Glutamatergic neuron (in vitro differentiated cells): ENCODE data around the gene CFAP53. TPM values are rescaled to one million over a fixed set of nuclear protein-coding genes. Genes with fewer than 3 reads are reported as not detected.
A peak's percentile ranks its signal among the peaks of the same experiment; 100 is the strongest.

ENCODE experiments used
- DNase-seq: peaks from one replicate; pipeline ENCODE4 v3.0.0; 2022
- H3K27ac Mint-ChIP-seq: one replicate; pipeline ENCODE4 v1.8.0; 2020; ENCODE audit warnings: mild to moderate bottlenecking, mixed read lengths, inconsistent platforms; ENCODE audit not compliant: unreplicated experiment
- H3K27me3 Mint-ChIP-seq: one replicate; pipeline ENCODE4 v1.8.0; 2020; ENCODE audit warnings: mild to moderate bottlenecking, moderate library complexity, mixed read lengths, inconsistent platforms; ENCODE audit not compliant: unreplicated experiment
- H3K36me3 Mint-ChIP-seq: one replicate; pipeline ENCODE4 v1.8.0; 2020; ENCODE audit warnings: mild to moderate bottlenecking, mixed read lengths, inconsistent platforms; ENCODE audit not compliant: unreplicated experiment
- H3K4me1 Mint-ChIP-seq: one replicate; pipeline ENCODE4 v1.8.0; 2020; ENCODE audit warnings: mild to moderate bottlenecking, low read depth, mixed read lengths, inconsistent platforms; ENCODE audit not compliant: unreplicated experiment
- H3K4me3 Mint-ChIP-seq: one replicate; pipeline ENCODE4 v1.8.0; 2020; ENCODE audit warnings: mild to moderate bottlenecking, mixed read lengths, inconsistent platforms; ENCODE audit not compliant: unreplicated experiment
- H3K9me3 Mint-ChIP-seq: one replicate; pipeline ENCODE4 v1.8.0; 2020; ENCODE audit warnings: mild to moderate bottlenecking, moderate library complexity, mixed read lengths, inconsistent platforms; ENCODE audit not compliant: unreplicated experiment
- CTCF ChIP-seq: fragments of 200-600 bp; sonication (generic); IDR thresholded peaks from one replicate; pipeline ENCODE4 v1.5.0; 2021; ENCODE audit not compliant: partially characterized antibody, unreplicated experiment
- long read RNA-seq: library from polyadenylated mRNA; unstranded; transcript quantifications from one replicate; pipeline ENCODE4 v2.0.0, GENCODE V29; 2020; ENCODE audit not compliant: unreplicated experiment
- total RNA-seq: library from RNA; stranded (reverse); fragmentation: NEBNext Ultra II Directional; extraction: Animal tissue kit (Norgen Biotek cat#: 25700); gene quantifications from one replicate; pipeline ENCODE4 v1.2.1, GENCODE V29; 2021; ENCODE audit not compliant: unreplicated experiment

The CFAP53 gene
- total RNA-seq = 0.22 TPM
- long read RNA-seq = 0 reads

- Mint-ChIP-seq H3K27ac (no peak within 1 kb of the TSS), H3K9me3 (no peaks in the 10 kb centered on the region), H3K4me3 (peak within 1 kb of the TSS; percentile 93)
Measured at GRCh38 chr18:50266248-50266704, at the start of gene CFAP53. Gene CFAP53, minus strand, starts transcription at chr18:50266495. Its CDS starts 91 bp downstream, at chr18:50266404.

GRCh38 chr18:50315100-50315871 lies 49.0 kb upstream of the CFAP53 start:
- H3K27me3 Mint-ChIP-seq = no peaks in the 10 kb centered on the region
- no peaks in the 10 kb centered on the region for H3K9me3 Mint-ChIP-seq
- TF ChIP-seq CTCF = no peak
- no peak for DNase-seq
- no peak overlapping the region for H3K27ac Mint-ChIP-seq
- no peak overlapping the region for H3K4me3 Mint-ChIP-seq
- no peaks in the 10 kb centered on the region for H3K4me1 Mint-ChIP-seq
- H3K36me3 Mint-ChIP-seq = no peaks in the 10 kb centered on the region

More at GRCh38 chr18:50266248-50266704, at the start of gene CFAP53:
- Mint-ChIP-seq H3K36me3 (no peaks in the 10 kb centered on the region), H3K4me1 (peaks cover 3% of the 10 kb centered on the region), H3K27me3 (peaks cover 4% of the 10 kb centered on the region)
- DNase-seq = peak; percentile 96
- no peak for TF ChIP-seq CTCF

GRCh38 chr18:50313873-50314460 lies 47.7 kb upstream of the CFAP53 start:
- Mint-ChIP-seq H3K9me3 (no peaks in the 10 kb centered on the region), H3K27me3 (no peaks in the 10 kb centered on the region), H3K27ac (no peak overlapping the region), H3K4me3 (no peak overlapping the region), H3K36me3 (no peaks in the 10 kb centered on the region), H3K4me1 (no peaks in the 10 kb centered on the region)
- no peak for DNase-seq
- TF ChIP-seq CTCF = no peak

- Mint-ChIP-seq H3K36me3 (no peaks in the 10 kb centered on the region), H3K27ac (no peak overlapping the region), H3K4me3 (no peak overlapping the region), H3K4me1 (no peaks in the 10 kb centered on the region), H3K27me3 (no peaks in the 10 kb centered on the region), H3K9me3 (no peaks in the 10 kb centered on the region)
- no peak for TF ChIP-seq CTCF
- no peak for DNase-seq
Measured at GRCh38 chr18:50313031-50313607, 46.8 kb upstream of the CFAP53 start.
